Urinary bladder (tissue), 2 donors: ENCODE measurements around the gene MARCKSL1. TPM values are rescaled to one million over a fixed set of nuclear protein-coding genes. Genes with fewer than 3 reads are reported as not detected.

Experiments used
- polyA plus RNA-seq: library from polyadenylated mRNA; stranded (reverse); fragments of 200-250 nt; gene quantifications from one replicate; pipeline ENCODE4 v1.2.3, GENCODE V29; 2013
- small RNA-seq: library from RNA; depleted of rRNA; stranded (forward); fragments of <200 nt; gene quantifications from one replicate; pipeline ENCODE3, GENCODE V24; 2014
- total RNA-seq: library from RNA; depleted of rRNA; stranded (reverse); fragments of >200 nt; gene quantifications from one replicate; pipeline ENCODE4 v1.2.3, GENCODE V29; 2014
- donor health status: healthy.

Gene MARCKSL1
- total and polyA plus RNA-seq, 2 donors, result 27.9 to 28.5 TPM

Small RNAs within 50 kb of the gene (small RNA-seq; reads per million reads assigned to genes)
- gene RF00019, result not detected

Other genes starting within 250 kb of the MARCKSL1 start
- gene KPNA6, start 228.2 kb downstream of the MARCKSL1 start, total RNA-seq, result 27.8 TPM
- gene KPNA6, start 228.2 kb downstream of the MARCKSL1 start, polyA plus RNA-seq, result 17.1 TPM
- 42.8 TPM for gene TXLNA, start 156.6 kb downstream of the MARCKSL1 start, total RNA-seq
- gene TXLNA, start 156.6 kb downstream of the MARCKSL1 start, polyA plus RNA-seq, result 33.0 TPM
- gene CCDC28B, start 135.6 kb downstream of the MARCKSL1 start, total RNA-seq, result 17.3 TPM
- gene CCDC28B, start 135.6 kb downstream of the MARCKSL1 start, polyA plus RNA-seq, result 16.4 TPM
- 3.2 TPM for gene IQCC, start 130.6 kb downstream of the MARCKSL1 start, total RNA-seq
- 1.8 TPM for gene IQCC, start 130.6 kb downstream of the MARCKSL1 start, polyA plus RNA-seq
- gene DCDC2B, start 127.1 kb downstream of the MARCKSL1 start, total RNA-seq, result not detected
- gene DCDC2B, start 127.1 kb downstream of the MARCKSL1 start, polyA plus RNA-seq, result not detected
- gene TMEM234, start 113.9 kb downstream of the MARCKSL1 start, total RNA-seq, result 16.1 TPM
- 12.5 TPM for gene TMEM234, start 113.9 kb downstream of the MARCKSL1 start, polyA plus RNA-seq
- gene EIF3I, start 113.8 kb downstream of the MARCKSL1 start, total RNA-seq, result 102 TPM
- gene EIF3I, start 113.8 kb downstream of the MARCKSL1 start, polyA plus RNA-seq, result 177 TPM
- 2.5 TPM for gene FAM167B, start 89.0 kb downstream of the MARCKSL1 start, total RNA-seq
- gene FAM167B, start 89.0 kb downstream of the MARCKSL1 start, polyA plus RNA-seq, result 8.2 TPM
- 0.90 TPM for gene LCK, start 85.0 kb downstream of the MARCKSL1 start, total RNA-seq
- gene LCK, start 85.0 kb downstream of the MARCKSL1 start, polyA plus RNA-seq, result 2.1 TPM
- 59.7 TPM for gene HDAC1, start 44.1 kb downstream of the MARCKSL1 start, total RNA-seq
- 73.6 TPM for gene HDAC1, start 44.1 kb downstream of the MARCKSL1 start, polyA plus RNA-seq
- 3.2 TPM for gene FAM229A, start 26.3 kb upstream of the MARCKSL1 start, total RNA-seq
- gene FAM229A, start 26.3 kb upstream of the MARCKSL1 start, polyA plus RNA-seq, result 7.3 TPM
- 0.79 TPM for gene TSSK3, start 26.3 kb upstream of the MARCKSL1 start, total RNA-seq
- gene TSSK3, start 26.3 kb upstream of the MARCKSL1 start, polyA plus RNA-seq, result 0.73 TPM
- gene BSDC1, start 58.2 kb upstream of the MARCKSL1 start, total RNA-seq, result 53.3 TPM
- 50.4 TPM for gene BSDC1, start 58.2 kb upstream of the MARCKSL1 start, polyA plus RNA-seq
- 0.79 TPM for gene ZBTB8B, start 128.8 kb upstream of the MARCKSL1 start, total RNA-seq
- gene ZBTB8B, start 128.8 kb upstream of the MARCKSL1 start, polyA plus RNA-seq, result 0.04 TPM
- gene ZBTB8A, start 203.2 kb upstream of the MARCKSL1 start, total RNA-seq, result 30.1 TPM
- 7.4 TPM for gene ZBTB8A, start 203.2 kb upstream of the MARCKSL1 start, polyA plus RNA-seq